Neuronal stem cell (in vitro differentiated cells): ENCODE measurements around the gene RARB.

Source experiments
- DNase-seq: peaks from one replicate; pipeline ENCODE4 v3.0.0-alpha.2; 2013; ENCODE audit warnings: low spot score
- H2AFZ ChIP-seq: one replicate; pipeline ENCODE4 v1.6.1; 2013; ENCODE audit warnings: mild to moderate bottlenecking, low read length, inconsistent platforms
- H2AK5ac ChIP-seq: 2 replicates; pipeline ENCODE4 v1.6.1; 2013; ENCODE audit warnings: low read depth, mild to moderate bottlenecking, inconsistent platforms, low read length, moderate library complexity, mixed read lengths
- H2BK120ac ChIP-seq: 2 replicates; pipeline ENCODE4 v1.6.1; 2013; ENCODE audit warnings: low read depth, mild to moderate bottlenecking, inconsistent platforms, low read length, moderate library complexity, mixed read lengths
- H2BK12ac ChIP-seq: one replicate; pipeline ENCODE4 v1.6.1; 2013; ENCODE audit warnings: low read length, inconsistent platforms
- H2BK15ac ChIP-seq: 2 replicates; pipeline ENCODE4 v1.6.1; 2013; ENCODE audit warnings: mild to moderate bottlenecking, low read length, inconsistent platforms, mixed read lengths
- H2BK5ac ChIP-seq: one replicate; pipeline ENCODE4 v1.6.1; 2013; ENCODE audit warnings: inconsistent platforms, mild to moderate bottlenecking, low read length, moderate library complexity
- H3K14ac ChIP-seq: one replicate; pipeline ENCODE4 v1.6.1; 2013; ENCODE audit warnings: low read length, inconsistent platforms
- H3K18ac ChIP-seq: 2 replicates; pipeline ENCODE4 v1.6.1; 2013; ENCODE audit warnings: low read length, inconsistent platforms
- H3K23ac ChIP-seq: 2 replicates; pipeline ENCODE4 v1.6.1; 2013; ENCODE audit warnings: low read depth, mild to moderate bottlenecking, mixed read lengths, low read length, inconsistent platforms; ENCODE audit not compliant: poor library complexity
- H3K27ac ChIP-seq: replicated peaks from 3 replicates; pipeline ENCODE4 v1.5.1; 2013; ENCODE audit warnings: low read length, inconsistent platforms
- H3K27me3 ChIP-seq, 3 experiments: 2 replicates each; pipeline ENCODE4 v1.6.1; 2013; ENCODE audit warnings: low read length in 3 of 3, mild to moderate bottlenecking in 2 of 3, inconsistent platforms in 1 of 3, low read depth in 1 of 3, mixed read lengths in 1 of 3, moderate library complexity in 1 of 3; ENCODE audit not compliant: control insufficient read depth in 3 of 3, insufficient read depth in 3 of 3
- H3K36me3 ChIP-seq, 2 donors: replicated peaks in 1 of 2; 2 replicates each; pipeline ENCODE4 v1.6.1; 2013; ENCODE audit warnings: low read length in 2 of 2; ENCODE audit not compliant: control insufficient read depth in 2 of 2, insufficient read depth in 2 of 2
- H3K4ac ChIP-seq: 2 replicates; pipeline ENCODE4 v1.6.1; 2013; ENCODE audit warnings: inconsistent platforms, mild to moderate bottlenecking, low read length, moderate library complexity
- H3K4me1 ChIP-seq, 2 donors: 1 replicate in 1 of 2; 2 replicates in 1 of 2; pipeline ENCODE4 v1.6.1; 2013; ENCODE audit warnings: low read length in 2 of 2, low read depth in 1 of 2; ENCODE audit not compliant: control insufficient read depth in 2 of 2, insufficient read depth in 1 of 2
- H3K4me2 ChIP-seq: one replicate; pipeline ENCODE4 v1.6.1; 2013; ENCODE audit warnings: mild to moderate bottlenecking, low read length, inconsistent platforms; ENCODE audit not compliant: insufficient read depth, poor library complexity, severe bottlenecking
- H3K4me3 ChIP-seq, 2 donors: 2 replicates each; pipeline ENCODE4 v1.5.1; 2013; ENCODE audit warnings: low read length in 2 of 2, mild to moderate bottlenecking in 2 of 2, inconsistent platforms in 1 of 2, moderate library complexity in 1 of 2
- H3K79me1 ChIP-seq: one replicate; pipeline ENCODE4 v1.6.1; 2013; ENCODE audit warnings: low read depth, mild to moderate bottlenecking, inconsistent platforms, low read length, moderate library complexity
- H3K9ac ChIP-seq: one replicate; pipeline ENCODE4 v1.6.1; 2013; ENCODE audit warnings: mild to moderate bottlenecking, low read depth, low read length, inconsistent platforms; ENCODE audit not compliant: poor library complexity
- H3K9me3 ChIP-seq, 2 donors: replicated peaks in 1 of 2; 2 replicates each; pipeline versions ENCODE3 to v1.6.1; 2013; ENCODE audit warnings: low read length in 2 of 2, mild to moderate bottlenecking in 2 of 2, inconsistent platforms in 1 of 2, low read depth in 1 of 2, mixed read lengths in 1 of 2, moderate library complexity in 1 of 2; ENCODE audit not compliant: control insufficient read depth in 2 of 2, insufficient read depth in 1 of 2
- H4K8ac ChIP-seq: one replicate; pipeline ENCODE4 v1.6.1; 2013; ENCODE audit warnings: low read depth, mild to moderate bottlenecking, inconsistent platforms, low read length, moderate library complexity
- H4K91ac ChIP-seq: one replicate; pipeline ENCODE4 v1.6.1; 2013; ENCODE audit warnings: low read length, low read depth, mild to moderate bottlenecking, inconsistent platforms; ENCODE audit not compliant: poor library complexity
- WGBS, 2 donors: extraction: QIAGEN DNeasy Blood & Tissue Kit; methylation state at CpG; one replicate each; pipeline ENCODE4 v1.1.7; 2013; ENCODE audit warnings: missing lambda C conversion rate in 2 of 2, mixed read lengths in 1 of 2; ENCODE audit not compliant: insufficient read length in 2 of 2, insufficient replicate concordance in 1 of 2; ENCODE audit errors: extremely low coverage in 2 of 2; 5-methylcytosine and 5-hydroxymethylcytosine counted together

The RARB gene

DNA sequence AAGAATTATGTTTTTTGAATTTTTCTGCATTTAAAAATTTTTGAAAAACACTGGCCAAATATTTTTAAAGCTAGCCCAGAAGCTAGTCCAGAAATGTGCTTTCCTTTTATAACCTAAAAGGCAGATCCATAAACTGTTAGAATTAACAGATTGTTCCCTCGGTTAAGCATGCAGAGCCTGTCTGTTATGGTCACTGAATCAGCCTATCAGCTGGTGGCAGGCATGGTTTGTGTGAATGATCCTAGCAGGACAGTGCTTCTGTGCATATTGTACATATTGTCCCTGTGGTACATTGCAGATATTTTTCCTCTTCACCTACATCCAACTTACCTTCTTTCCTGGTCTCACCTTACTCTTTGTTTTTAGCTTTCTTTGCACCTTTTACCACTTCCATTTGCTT is 53.3 kb downstream of the RARB start:
- WGBS, 2 donors, result no CpG with 5 or more reads among the region's 1 CpG

DNA sequence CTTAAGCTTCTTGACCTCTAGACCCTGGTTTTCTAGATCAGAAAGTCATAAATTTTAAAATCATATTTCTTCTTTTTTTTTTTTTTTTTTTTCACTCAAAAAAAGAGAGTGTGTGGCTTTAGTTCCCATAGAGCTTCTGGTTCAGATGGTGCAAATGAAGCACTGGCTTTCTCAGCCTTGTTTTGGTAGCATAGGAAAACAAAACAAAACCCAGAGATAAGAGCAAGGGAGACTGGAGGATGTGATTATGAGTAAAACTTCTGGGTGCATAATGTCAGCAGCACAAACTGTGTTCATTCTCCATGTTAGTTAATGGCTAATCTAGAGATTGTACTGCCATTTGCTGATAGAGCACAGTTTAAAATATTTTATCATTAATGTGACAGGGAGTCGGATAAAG is 55.4 kb downstream of the RARB start:
- Histone ChIP-seq H3K14ac (no peak overlapping the region), H3K18ac (no peak overlapping the region), H3K27me3 (no peaks in the 10 kb centered on the region), H2BK5ac (no peak overlapping the region), H3K4ac (no peak overlapping the region), H3K9ac (no peak overlapping the region), H4K91ac (no peak overlapping the region), H3K79me1 (no peaks in the 10 kb centered on the region), H3K36me3 (no peaks in the 10 kb centered on the region), H2AK5ac (no peak overlapping the region), H3K23ac (no peak overlapping the region), H2BK120ac (no peak overlapping the region), H3K4me3 (no peak overlapping the region), H2AFZ (no peak overlapping the region), H3K4me1 (no peaks in the 10 kb centered on the region), H3K4me2 (no peak overlapping the region), H3K27ac (no peak overlapping the region), H2BK15ac (no peak overlapping the region), H2BK12ac (no peak overlapping the region), H4K8ac (no peak overlapping the region), H3K9me3 (no peaks in the 10 kb centered on the region)
- no CpG with 5 or more reads among the region's 1 CpG for WGBS, 2 donors
- no peak for DNase-seq

More for the DNA sequence above, 53.3 kb downstream of the RARB start:
- Histone ChIP-seq H4K8ac (no peak overlapping the region), H3K18ac (no peak overlapping the region), H3K4me2 (no peak overlapping the region), H2BK120ac (no peak overlapping the region), H3K9ac (no peak overlapping the region), H2AFZ (no peak overlapping the region), H2BK12ac (no peak overlapping the region), H3K23ac (no peak overlapping the region), H3K4me3 (no peak overlapping the region), H3K79me1 (no peaks in the 10 kb centered on the region), H3K27me3 (no peaks in the 10 kb centered on the region), H4K91ac (no peak overlapping the region), H2BK15ac (no peak overlapping the region), H3K14ac (no peak overlapping the region), H3K27ac (no peak overlapping the region), H3K9me3 (no peaks in the 10 kb centered on the region), H2AK5ac (no peak overlapping the region), H3K4ac (no peak overlapping the region), H2BK5ac (no peak overlapping the region), H3K36me3 (no peaks in the 10 kb centered on the region), H3K4me1 (no peaks in the 10 kb centered on the region)
- DNase-seq, result no peak

DNA sequence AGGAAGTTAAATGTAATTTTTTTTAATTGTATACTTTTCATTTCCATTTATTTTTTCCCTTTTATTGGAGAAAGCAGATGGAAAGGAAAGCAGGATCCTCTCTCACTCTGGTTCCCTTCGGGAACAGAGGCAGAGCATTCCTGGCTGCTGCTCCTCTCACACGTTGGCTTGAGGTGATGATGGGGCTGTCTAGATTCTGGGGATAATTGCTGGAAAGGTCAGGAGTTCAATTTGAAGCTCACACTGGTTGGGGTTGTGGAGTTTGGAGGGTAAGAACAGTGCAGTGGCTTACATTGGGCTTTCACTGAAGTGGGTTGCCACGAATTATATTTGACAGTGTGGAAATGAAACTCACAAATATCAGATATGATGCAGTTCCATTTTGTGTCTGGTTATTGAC is 57.6 kb downstream of the RARB start:
- no peaks in the 10 kb centered on the region for H3K79me1 ChIP-seq
- no peaks in the 10 kb centered on the region for H3K36me3 ChIP-seq
- no peak overlapping the region for H3K9ac ChIP-seq
- H2BK12ac ChIP-seq, result no peak overlapping the region
- no peak overlapping the region for H3K4me2 ChIP-seq
- no CpG with 5 or more reads among the region's 3 CpGs for WGBS, 2 donors
- no peak overlapping the region for H3K4ac ChIP-seq
- H3K23ac ChIP-seq, result no peak overlapping the region
- no peak overlapping the region for H2BK15ac ChIP-seq
- H3K4me1 ChIP-seq, result no peaks in the 10 kb centered on the region
- no peak overlapping the region for H3K14ac ChIP-seq
- no peak overlapping the region for H3K27ac ChIP-seq
- DNase-seq, result no peak
- H4K91ac ChIP-seq, result no peak overlapping the region
- H3K27me3 ChIP-seq, result no peaks in the 10 kb centered on the region
- no peak overlapping the region for H3K4me3 ChIP-seq
- H3K9me3 ChIP-seq, result no peaks in the 10 kb centered on the region
- no peak overlapping the region for H2BK5ac ChIP-seq
- no peak overlapping the region for H2AFZ ChIP-seq
- H2BK120ac ChIP-seq, result no peak overlapping the region
- H4K8ac ChIP-seq, result no peak overlapping the region
- no peak overlapping the region for H2AK5ac ChIP-seq
- H3K18ac ChIP-seq, result no peak overlapping the region

DNA sequence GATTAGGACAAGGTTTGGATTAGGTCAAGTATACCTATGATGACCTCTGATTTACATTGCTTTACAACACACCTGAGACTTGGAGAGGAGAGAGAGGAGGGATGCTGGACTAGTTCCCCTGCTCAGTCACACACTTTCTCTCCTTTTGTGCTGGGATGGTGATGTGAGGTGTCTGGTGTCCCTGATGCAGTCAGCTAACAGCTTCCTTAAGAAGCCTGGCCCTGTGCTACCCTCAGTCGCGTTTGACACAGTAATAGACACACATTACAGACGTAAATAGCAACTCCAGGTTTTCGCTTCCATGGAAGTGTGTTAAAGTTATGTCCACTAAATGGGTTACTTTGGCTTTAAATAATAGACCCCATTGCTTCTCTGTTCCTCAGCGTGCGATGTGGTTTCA is 58.9 kb downstream of the RARB start:
- no peak overlapping the region for H2BK120ac ChIP-seq
- H3K14ac ChIP-seq, result no peak overlapping the region
- no peaks in the 10 kb centered on the region for H3K36me3 ChIP-seq
- H2BK5ac ChIP-seq, result no peak overlapping the region
- no peak overlapping the region for H3K4ac ChIP-seq
- no peak overlapping the region for H2AFZ ChIP-seq
- H3K27me3 ChIP-seq, result no peaks in the 10 kb centered on the region
- no peak overlapping the region for H2BK12ac ChIP-seq
- H2AK5ac ChIP-seq, result no peak overlapping the region
- H4K8ac ChIP-seq, result no peak overlapping the region
- H4K91ac ChIP-seq, result no peak overlapping the region
- no peaks in the 10 kb centered on the region for H3K9me3 ChIP-seq
- H3K4me2 ChIP-seq, result no peak overlapping the region
- no peak overlapping the region for H3K23ac ChIP-seq
- WGBS, 2 donors, result no CpG with 5 or more reads among the region's 6 CpGs
- no peak overlapping the region for H2BK15ac ChIP-seq
- H3K18ac ChIP-seq, result no peak overlapping the region
- no peaks in the 10 kb centered on the region for H3K4me1 ChIP-seq
- DNase-seq, result no peak
- H3K4me3 ChIP-seq, result no peak overlapping the region
- no peak overlapping the region for H3K27ac ChIP-seq
- no peak overlapping the region for H3K9ac ChIP-seq
- no peaks in the 10 kb centered on the region for H3K79me1 ChIP-seq
